Hematopoietic multipotent progenitor cell treated with erythropoietin and hydrocortisone succinate and interleukin-3 and kit ligand, for 4 days (in vitro differentiated cells): ENCODE results near the gene WDFY3.
A peak's percentile ranks its signal among the peaks of the same experiment; 100 is the strongest.

Experiments
- DNase-seq: peaks from one replicate; pipeline ENCODE4 v3.0.0-alpha.2; 2015

The WDFY3 gene

GRCh38 chr4:84944947-84945346, 21.5 kb downstream of the WDFY3 start:
- peak; percentile 5 for DNase-seq

DNA sequence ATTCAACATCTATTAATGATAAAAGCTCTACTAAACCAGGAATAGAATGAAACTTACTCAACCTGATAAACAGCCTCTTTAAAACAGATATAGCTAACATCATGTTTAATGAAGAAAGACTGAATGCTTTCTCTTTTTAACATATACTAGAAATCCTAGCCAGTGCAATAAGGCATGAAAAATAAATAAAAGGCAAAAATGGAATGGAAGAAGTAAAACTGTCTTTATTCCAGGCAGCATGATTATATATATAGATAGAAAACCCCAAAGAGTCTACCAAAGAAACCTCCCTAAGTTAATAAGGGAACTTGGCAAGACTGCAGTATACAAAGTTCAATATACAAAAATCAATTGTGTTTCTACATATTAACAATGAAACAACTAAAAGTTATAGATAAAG, 25.5 kb downstream of the WDFY3 start:
- no peak for DNase-seq

DNA sequence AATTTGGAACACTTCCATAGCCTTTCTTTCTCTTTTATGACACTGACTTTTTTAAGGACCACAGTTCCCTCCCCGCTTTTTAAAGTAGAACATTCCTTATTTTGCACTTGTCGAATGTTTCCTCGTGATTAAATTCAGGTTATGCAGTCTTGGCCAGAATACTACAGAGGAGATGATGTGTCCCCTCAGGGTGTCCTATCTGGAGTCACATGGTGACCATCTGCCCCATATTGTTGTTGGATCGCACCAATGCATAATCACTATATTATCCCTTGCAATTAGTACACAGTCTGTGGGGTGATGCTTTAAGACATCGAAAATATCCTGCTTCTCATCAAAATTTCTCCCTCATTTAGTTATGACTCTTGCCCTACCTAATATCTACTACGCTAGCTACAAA, 27.4 kb downstream of the WDFY3 start:
- DNase-seq: no peak

DNA sequence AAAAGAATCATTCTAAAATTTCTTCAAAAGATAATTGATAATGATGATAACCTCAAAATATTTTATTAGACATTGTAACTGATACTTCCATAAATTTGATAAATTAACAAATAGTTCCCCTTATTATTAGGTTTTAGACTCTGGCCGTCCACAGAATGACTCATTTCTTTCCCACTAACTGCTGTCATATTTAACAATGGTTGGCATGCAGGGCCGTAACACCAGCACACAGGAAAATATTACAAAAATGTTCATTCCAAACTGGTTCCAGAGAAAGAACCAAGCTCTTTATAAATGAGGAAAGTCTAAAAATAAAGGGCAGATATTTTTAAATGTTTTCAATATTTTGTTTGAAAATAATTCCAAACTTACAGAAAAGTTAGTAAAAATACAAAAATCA, 28.2 kb downstream of the WDFY3 start:
- no peak for DNase-seq

GRCh38 chr4:84937381-84937977, 29.0 kb downstream of the WDFY3 start:
- no peak for DNase-seq

GRCh38 chr4:84936123-84936522, 30.4 kb downstream of the WDFY3 start:
- no peak for DNase-seq

DNA sequence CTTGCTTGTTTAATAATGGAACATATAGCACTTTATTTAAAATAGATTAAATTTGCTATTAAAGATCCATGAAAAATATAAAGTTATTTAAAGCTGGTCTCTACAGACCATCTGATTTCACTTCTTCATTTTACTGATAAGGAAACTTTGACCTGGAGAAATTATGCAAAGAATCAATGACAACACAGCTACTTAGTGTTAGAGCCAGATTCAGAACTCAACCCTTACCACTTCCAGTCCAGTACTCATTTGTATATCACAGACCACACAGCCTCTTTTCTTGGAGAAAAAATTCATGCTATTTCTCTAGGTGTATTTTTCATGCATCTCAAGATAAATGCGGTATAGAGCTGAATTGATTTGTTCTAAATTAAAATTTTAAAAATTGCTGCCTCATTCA, 34.0 kb downstream of the WDFY3 start:
- DNase-seq: no peak

GRCh38 chr4:84931961-84932360, 34.5 kb downstream of the WDFY3 start:
- no peak for DNase-seq

DNA sequence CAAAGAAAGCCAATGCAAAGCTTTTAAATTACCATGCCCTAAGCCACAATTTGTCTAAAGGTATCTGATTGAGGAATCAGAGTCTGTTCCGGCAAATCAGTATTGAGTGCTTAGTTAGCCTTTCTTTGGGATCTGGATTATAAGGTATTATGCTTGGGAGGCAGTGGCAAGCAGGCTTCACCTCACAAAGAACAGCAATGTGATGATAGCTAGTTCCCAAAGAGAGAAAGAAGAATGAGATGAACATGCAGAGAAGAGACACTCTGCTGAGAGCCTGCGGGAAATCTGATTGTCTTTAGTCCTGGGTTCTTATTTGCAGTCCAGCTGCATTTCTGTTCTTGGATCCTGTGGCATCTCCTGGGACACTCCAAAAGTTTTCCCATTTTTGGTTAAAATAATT, 35.2 kb downstream of the WDFY3 start:
- DNase-seq: no peak

- no peak for DNase-seq
These were observed 38.4 kb downstream of the WDFY3 start for GRCh38 chr4:84928089-84928488.

- DNase-seq: no peak
These were observed 39.1 kb downstream of the WDFY3 start for GRCh38 chr4:84927428-84927827.

DNA sequence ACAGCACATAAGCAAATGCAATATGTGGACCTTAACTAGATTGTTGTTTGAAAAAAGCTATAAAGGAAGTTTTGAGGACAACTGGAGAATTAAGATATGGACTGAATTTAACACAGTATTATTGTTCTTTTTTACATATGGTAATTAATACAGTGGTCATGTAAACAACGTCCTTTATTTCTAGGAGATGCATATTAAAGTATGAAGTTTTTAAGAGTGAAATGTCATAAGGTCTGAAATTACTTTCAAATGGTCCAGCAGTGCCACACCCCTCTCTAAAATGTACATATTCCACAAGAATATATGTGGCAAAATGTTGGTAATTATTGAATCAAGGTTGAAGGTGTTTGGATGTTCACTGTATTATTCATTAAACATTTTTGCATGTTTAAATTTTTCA, 40.9 kb downstream of the WDFY3 start:
- DNase-seq: no peak

DNA sequence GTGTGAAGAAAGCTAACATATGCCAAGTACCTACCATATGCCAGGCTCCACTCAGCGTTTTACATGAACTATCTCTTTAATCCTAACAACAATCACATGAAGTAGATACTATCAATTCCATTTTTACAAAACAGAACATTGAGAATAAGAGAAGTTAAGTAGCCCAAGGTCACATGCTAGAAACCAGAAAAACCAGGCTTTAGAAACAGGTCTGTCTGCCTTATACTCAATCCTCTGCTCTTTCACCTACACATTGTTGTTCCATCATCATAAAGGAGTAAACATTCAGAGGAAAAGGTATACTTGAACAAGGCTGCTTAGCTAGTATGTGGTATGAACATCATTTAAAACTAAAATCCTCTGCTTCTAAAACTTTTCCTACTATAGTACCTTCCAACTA, 42.1 kb downstream of the WDFY3 start:
- no peak for DNase-seq

DNA sequence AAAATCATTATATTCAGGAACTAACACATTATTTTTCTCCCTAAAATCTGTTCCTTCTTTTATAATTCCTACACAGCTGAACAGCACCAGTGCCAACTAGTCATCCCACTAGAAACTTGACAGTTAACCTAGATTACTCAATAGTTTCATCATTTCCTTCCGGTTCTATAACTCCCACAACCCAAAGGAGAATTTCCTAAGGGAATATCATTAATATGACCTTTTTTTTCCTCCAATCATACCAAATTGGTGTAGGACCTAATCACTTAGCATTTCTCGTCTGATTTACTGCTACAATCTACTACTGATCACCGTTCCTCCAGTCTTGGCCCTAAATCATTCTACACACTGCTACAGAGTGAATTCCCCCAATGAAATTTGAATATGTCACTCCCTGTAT, 45.9 kb downstream of the WDFY3 start:
- no peak for DNase-seq

- DNase-seq: no peak
These were observed 48.5 kb downstream of the WDFY3 start for GRCh38 chr4:84917869-84918600.

- DNase-seq: no peak
These were observed 49.2 kb downstream of the WDFY3 start for GRCh38 chr4:84917086-84917821.

DNA sequence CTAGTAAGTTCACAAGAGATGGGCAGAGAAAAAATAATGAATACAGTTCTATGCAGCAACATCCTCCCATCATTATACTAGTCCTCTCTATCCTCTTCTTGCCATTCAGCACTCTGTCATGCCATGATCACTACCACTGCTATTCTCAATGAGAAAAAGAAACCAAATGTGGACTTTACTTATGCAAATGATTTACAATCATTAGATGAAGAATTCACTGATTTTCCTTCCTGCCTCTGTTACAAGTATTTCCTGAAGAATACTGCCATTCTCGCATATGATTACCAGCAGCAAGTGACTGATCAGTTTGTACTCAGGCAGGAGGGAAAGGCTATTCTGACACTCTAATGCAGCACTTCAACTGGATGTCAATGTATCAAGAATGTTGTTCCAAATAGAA, 50.3 kb downstream of the WDFY3 start:
- DNase-seq: no peak

- DNase-seq: no peak
These were observed 51.1 kb downstream of the WDFY3 start for GRCh38 chr4:84915396-84915780.

GRCh38 chr4:84914686-84915395, 51.6 kb downstream of the WDFY3 start:
- no peak for DNase-seq

- DNase-seq: no peak
These were observed 53.3 kb downstream of the WDFY3 start for GRCh38 chr4:84913176-84913575.

GRCh38 chr4:84912741-84913140, 53.7 kb downstream of the WDFY3 start:
- no peak for DNase-seq

- no peak for DNase-seq
These were observed 57.6 kb downstream of the WDFY3 start for GRCh38 chr4:84908876-84909275.

- DNase-seq: no peak
These were observed 59.3 kb downstream of the WDFY3 start for GRCh38 chr4:84907145-84907544.

- no peak for DNase-seq
These were observed 60.8 kb downstream of the WDFY3 start for GRCh38 chr4:84905646-84906045.
